Esophagus muscularis mucosa (tissue), 4 donors: Measurements from ENCODE around the gene CCBE1. TPM values are rescaled to one million over a fixed set of nuclear protein-coding genes. Genes with fewer than 3 reads are reported as not detected.

Experiments
- DNase-seq: peaks from one replicate; pipeline ENCODE4 v3.0.0-alpha.2; 2017; ENCODE audit errors: extremely low spot score
- H3K27ac ChIP-seq, 4 donors: fragments of 200-600 bp; sonication (generic); replicated peaks in 1 of 4; 1 replicate in 3 of 4; 2 replicates in 1 of 4; pipeline ENCODE4 v1.5.1; 2016 to 2019; ENCODE audit warnings: mild to moderate bottlenecking in 1 of 4
- H3K27me3 ChIP-seq, 4 donors: fragments of 200-600 bp; sonication (generic); one replicate each; pipeline versions ENCODE4 v1.5.1 to v1.6.0; 2016 to 2019
- H3K36me3 ChIP-seq, 4 donors: fragments of 200-600 bp; sonication (generic); one replicate each; pipeline ENCODE4 v1.5.1; 2016 to 2019
- H3K4me1 ChIP-seq, 4 donors: fragments of 200-600 bp; sonication (generic); one replicate each; pipeline ENCODE4 v1.5.1; 2016 to 2019
- H3K4me3 ChIP-seq, 4 donors: fragments of 200-600 bp; sonication (generic); 1 replicate in 2 of 4; 2 replicates in 2 of 4; pipeline ENCODE4 v1.5.1; 2016 to 2019; ENCODE audit warnings: mild to moderate bottlenecking in 4 of 4, moderate library complexity in 1 of 4
- H3K9me3 ChIP-seq, 4 donors: fragments of 200-600 bp; sonication (generic); 1 replicate in 3 of 4; 2 replicates in 1 of 4; pipeline ENCODE4 v1.5.1; 2016 to 2019
- EP300 ChIP-seq: sonication (generic); formaldehyde crosslinking; IDR thresholded peaks from one replicate; pipeline ENCODE4 v1.6.1; 2017; ENCODE audit warnings: antibody characterized with exemption
- POLR2A ChIP-seq: fragments of 450-650 bp; IDR thresholded peaks from one replicate; pipeline ENCODE4 v1.6.1; 2017; ENCODE audit warnings: antibody characterized with exemption, moderate library complexity, mild to moderate bottlenecking, low read depth
- POLR2AphosphoS5 ChIP-seq, 2 donors: sonication (generic); formaldehyde crosslinking; IDR thresholded peaks; one replicate each; pipeline ENCODE4 v1.6.1; 2017; ENCODE audit warnings: antibody characterized with exemption in 2 of 2
- WGBS: methylation state at CpG from one replicate; pipeline ENCODE4 v1.1.5; 2018; 5-methylcytosine and 5-hydroxymethylcytosine counted together
- intact Hi-C: fragments of 100-400 bp; cut with DNase I; formaldehyde crosslinking; loops from one replicate; pipeline ENCODE4 v1.15.1; 2023
- total RNA-seq, 4 donors: library from RNA; depleted of rRNA; stranded (reverse); fragments of >200 nt; gene quantifications; one replicate each; pipeline versions ENCODE4 v1.1.0 to v1.2.1, GENCODE V29; 2016
- TF ChIP-seq, protein P1 (sequence below), 3 experiments: fragments of 200-600 bp in 2 of 3; fragments of 450-650 bp in 1 of 3; sonication (generic) in 2 of 3; IDR thresholded peaks; one replicate each; pipeline ENCODE4 v1.5.1; 2017 to 2019; ENCODE audit warnings: antibody characterized with exemption in 3 of 3, mild to moderate bottlenecking in 2 of 3, moderate library complexity in 1 of 3

Gene CCBE1
- total RNA-seq, 4 donors from 2014 or later, result 1.6 to 11.1 (median 2.7) TPM

DNA sequence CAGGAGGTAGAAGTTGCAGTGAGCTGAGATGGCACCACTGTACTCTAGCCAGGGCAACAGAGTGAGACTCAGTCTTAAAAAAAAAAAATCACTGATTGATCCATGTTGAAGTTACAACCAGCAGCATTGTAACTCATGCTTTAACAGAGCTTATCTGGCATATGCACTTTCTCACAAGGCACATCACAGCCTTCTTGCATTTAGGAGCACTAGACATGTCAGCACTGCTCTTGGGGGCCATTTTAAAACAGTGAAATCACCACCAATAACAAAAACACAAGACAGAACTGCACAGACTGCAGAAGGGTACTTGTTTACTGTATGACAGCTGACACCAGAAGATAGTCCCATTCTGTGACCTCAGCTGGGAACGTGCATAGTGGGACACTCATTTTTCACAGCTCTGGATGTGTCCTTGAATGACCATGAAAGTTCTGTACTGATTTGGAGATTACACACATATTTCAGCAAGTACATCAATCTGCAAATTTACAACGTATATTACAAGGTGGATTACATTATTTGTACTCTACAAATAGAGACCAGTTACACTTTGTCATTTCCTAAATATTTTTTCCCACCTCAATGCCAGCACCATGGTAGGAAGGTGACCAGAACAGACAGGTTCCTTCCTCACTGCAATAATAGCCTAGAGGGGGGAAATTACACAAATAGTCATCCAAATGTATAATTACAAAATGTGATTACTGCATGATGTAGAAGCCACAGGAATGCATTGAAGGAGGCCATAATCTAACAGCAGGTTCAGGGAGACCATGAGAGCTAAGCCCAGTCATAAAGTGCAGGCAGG lies 35.1 kb downstream of the CCBE1 start:
- Histone ChIP-seq H3K4me3 (no peak overlapping the region), H3K36me3 (no peaks in the 10 kb centered on the region), H3K4me1 (peaks cover 0 to 27% (median 2%) of the 10 kb centered on the region in 4 donors), H3K27ac (no peak overlapping the region), H3K27me3 (no peaks in the 10 kb centered on the region), H3K9me3 (no peaks in the 10 kb centered on the region)
- no peak for DNase-seq
- 51% methylated on average over 2 of the region's 2 CpGs for WGBS
- TF ChIP-seq EP300 (no peak), POLR2AphosphoS5 (IDR thresholded peaks at IDR 0.05) (no peak), POLR2A (no peak)
- TF ChIP-seq, protein P1, sequence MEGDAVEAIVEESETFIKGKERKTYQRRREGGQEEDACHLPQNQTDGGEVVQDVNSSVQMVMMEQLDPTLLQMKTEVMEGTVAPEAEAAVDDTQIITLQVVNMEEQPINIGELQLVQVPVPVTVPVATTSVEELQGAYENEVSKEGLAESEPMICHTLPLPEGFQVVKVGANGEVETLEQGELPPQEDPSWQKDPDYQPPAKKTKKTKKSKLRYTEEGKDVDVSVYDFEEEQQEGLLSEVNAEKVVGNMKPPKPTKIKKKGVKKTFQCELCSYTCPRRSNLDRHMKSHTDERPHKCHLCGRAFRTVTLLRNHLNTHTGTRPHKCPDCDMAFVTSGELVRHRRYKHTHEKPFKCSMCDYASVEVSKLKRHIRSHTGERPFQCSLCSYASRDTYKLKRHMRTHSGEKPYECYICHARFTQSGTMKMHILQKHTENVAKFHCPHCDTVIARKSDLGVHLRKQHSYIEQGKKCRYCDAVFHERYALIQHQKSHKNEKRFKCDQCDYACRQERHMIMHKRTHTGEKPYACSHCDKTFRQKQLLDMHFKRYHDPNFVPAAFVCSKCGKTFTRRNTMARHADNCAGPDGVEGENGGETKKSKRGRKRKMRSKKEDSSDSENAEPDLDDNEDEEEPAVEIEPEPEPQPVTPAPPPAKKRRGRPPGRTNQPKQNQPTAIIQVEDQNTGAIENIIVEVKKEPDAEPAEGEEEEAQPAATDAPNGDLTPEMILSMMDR (IDR thresholded peaks at IDR 0.05), result no peak
- intact Hi-C loops, result no loop called here

DNA sequence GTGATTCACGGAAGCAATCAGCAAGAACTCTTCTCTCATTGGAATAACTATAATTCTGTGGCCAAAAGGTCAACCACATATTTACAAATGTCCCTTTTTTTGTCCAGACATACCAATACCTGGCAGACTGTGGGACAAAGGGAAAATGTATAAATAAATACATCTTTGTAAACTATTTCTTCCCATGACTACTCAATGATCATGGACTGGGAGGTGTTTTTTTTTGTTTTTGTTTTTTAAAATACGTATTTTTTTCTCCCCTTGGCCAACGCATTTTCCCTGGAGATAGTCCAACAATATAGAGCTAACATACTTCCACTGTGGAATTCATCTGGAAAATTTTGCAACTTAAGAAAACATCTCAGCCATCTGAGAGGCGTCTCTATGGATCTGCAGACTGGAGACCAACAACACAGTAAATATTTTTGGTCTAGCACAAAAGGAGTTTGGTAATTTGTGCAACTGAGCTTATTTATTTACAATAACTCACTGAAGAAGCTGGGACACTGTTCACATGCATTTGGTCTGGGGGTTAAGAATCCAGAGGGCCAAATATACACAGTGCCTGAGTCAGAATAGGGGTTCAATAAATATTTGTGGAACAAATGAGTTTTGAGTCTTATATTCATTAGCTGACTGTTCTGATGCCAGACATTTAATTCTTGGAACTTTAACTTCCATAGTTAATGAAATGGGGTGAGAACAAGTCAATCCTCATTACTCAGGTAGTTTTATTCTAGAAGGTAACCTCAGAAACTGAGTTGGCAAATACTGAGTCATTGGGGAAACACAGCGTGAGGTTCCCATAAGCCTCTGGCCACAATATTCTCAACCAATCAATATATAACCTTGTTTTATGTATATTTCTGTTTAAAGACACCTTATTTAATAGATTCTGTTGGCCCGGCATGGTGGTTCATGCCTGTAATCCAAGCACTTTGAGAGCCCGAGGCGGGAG lies 36.2 kb downstream of the CCBE1 start:
- no peak overlapping the region for H3K4me3 ChIP-seq
- intact Hi-C loops, result no loop called here
- H3K27me3 ChIP-seq, result no peaks in the 10 kb centered on the region
- H3K27ac ChIP-seq, result no peak overlapping the region
- H3K36me3 ChIP-seq, result no peaks in the 10 kb centered on the region
- WGBS, result 83% methylated on average over 8 of the region's 8 CpGs
- DNase-seq, result no peak
- no peaks in the 10 kb centered on the region for H3K9me3 ChIP-seq
- no peak for TF ChIP-seq POLR2AphosphoS5 (IDR thresholded peaks at IDR 0.05)
- TF ChIP-seq, protein P1 (IDR thresholded peaks at IDR 0.05), result no peak
- no peak for TF ChIP-seq POLR2A
- no peak for TF ChIP-seq EP300
- peaks cover 0 to 27% (median 2%) of the 10 kb centered on the region in 4 donors for H3K4me1 ChIP-seq

DNA sequence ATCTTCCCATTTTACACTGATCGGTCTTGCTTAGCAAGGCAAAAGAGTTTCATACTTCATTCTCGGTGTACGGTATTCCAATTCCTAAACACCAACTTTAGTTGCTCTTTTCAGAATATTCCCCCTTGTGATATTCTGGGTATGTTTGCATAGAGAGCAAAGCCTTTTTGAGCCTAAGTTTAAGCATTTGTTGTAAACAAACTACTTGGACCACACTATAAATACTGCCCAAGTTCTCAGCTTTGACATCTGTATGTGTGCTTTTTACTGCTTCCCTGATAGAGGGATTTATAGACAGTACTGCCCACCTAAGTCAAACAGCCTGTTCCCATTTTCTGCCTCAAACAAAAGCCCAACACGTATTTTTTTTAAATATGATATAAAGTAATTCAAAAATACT lies 36.9 kb downstream of the CCBE1 start:
- no peaks in the 10 kb centered on the region for H3K27me3 ChIP-seq
- no peaks in the 10 kb centered on the region for H3K9me3 ChIP-seq
- no peak overlapping the region for H3K27ac ChIP-seq
- no peak overlapping the region for H3K4me3 ChIP-seq
- peaks cover 0 to 29% (median 5%) of the 10 kb centered on the region in 4 donors for H3K4me1 ChIP-seq
- intact Hi-C loops, result no loop called here
- no peak for DNase-seq
- WGBS, result 69% methylated on average over 4 of the region's 4 CpGs
- H3K36me3 ChIP-seq, result no peaks in the 10 kb centered on the region
- TF ChIP-seq POLR2AphosphoS5 (IDR thresholded peaks at IDR 0.05), result no peak
- TF ChIP-seq EP300, result no peak
- no peak for TF ChIP-seq POLR2A
- TF ChIP-seq, protein P1 (IDR thresholded peaks at IDR 0.05), result no peak

DNA sequence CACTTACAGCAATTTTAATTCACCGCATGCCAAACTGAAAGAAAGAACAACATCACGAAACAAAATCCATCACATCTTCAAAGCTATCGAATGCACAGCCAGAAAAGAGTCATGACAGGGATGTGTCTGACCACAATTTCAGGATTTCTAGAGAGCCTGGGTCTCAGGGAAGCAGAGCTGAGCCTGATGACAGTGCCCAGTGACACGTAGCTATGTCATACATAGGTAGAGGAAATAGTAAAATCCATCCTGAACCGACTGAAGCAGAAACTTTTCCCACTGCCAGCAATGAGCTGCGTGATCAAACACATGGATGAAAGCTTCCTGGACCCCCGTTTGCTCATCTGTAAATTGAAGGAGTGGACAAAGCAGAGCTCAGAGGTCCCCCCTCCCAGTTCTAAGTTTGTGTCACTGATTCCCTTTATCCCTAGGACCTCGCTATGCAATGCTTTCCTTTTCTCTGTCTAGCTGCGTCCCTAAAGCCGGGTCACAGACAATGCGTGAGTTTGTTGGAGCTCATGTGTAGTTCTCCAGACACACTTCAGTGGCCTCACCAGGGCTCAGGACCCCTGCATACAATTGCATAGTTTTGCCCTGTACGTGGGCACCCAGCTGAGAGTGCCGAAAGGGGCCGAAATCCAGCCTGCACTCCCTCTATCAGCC lies 37.6 kb downstream of the CCBE1 start:
- TF ChIP-seq EP300 (no peak), POLR2AphosphoS5 (IDR thresholded peaks at IDR 0.05) (no peak), POLR2A (no peak)
- TF ChIP-seq, protein P1 (IDR thresholded peaks at IDR 0.05), result no peak
- DNase-seq, result no peak
- intact Hi-C loops, result no loop called here
- Histone ChIP-seq H3K27ac (no peak overlapping the region), H3K27me3 (no peaks in the 10 kb centered on the region), H3K4me3 (no peak overlapping the region), H3K36me3 (no peaks in the 10 kb centered on the region), H3K4me1 (peaks cover 0 to 32% (median 9%) of the 10 kb centered on the region in 4 donors), H3K9me3 (no peaks in the 10 kb centered on the region)
- 84% methylated on average over 14 of the region's 14 CpGs for WGBS
